ENCODE measurements around the gene DCLK2.

The DCLK2 gene

DNA sequence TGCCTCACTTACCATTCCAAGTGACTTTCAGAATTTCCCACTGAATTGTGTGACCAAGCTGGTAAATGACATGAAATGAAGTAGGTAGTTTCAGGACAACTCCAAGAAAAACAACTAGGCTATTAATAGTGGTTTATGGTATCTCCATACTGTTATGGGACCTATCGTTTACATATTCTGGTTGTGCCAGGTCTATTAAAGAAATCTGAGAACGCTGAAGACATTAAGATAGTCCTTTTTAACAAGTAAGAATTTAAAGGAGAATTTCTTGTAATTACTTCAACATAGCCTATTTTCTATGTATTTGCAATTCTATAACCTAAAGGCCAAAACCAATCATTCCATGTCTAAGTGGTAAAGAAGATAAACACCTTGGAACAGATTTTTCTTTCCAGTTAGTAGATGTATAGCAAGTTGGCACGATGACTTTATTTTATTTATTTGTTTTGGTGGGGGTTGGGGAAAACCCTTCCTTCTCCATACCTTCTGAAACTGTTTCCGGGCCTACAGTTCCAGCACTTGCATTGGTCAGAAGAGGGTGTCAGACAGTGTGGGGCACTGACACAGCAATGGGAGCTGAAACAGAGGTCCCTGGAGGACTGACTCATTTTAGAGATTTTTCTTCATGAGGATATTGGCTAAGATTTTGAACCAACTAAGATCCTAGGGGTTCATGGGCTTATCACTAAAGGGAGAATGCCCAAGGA lies 7.6 kb upstream of the DCLK2 start:
- DNase-seq = no peak

DNA sequence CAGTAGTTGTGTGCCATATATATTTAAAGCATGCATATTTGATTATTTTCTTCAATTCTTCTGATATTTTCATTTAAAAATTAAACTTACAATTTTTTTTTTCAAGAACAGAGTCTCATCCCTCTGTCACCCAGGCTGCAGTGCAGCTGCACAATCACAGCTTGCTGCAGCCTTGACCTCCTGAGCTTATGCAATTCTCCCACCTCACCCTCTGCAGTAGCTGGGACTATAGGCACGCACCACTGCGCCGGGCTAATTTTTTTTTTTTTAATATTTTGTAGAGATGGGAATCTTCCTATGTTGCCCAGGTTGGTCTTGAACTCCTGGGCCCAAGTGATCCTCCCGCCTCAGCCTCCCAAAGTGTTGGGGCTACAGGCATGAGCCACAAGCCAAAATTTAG lies 5.8 kb upstream of the DCLK2 start:
- no peak for DNase-seq

DNA sequence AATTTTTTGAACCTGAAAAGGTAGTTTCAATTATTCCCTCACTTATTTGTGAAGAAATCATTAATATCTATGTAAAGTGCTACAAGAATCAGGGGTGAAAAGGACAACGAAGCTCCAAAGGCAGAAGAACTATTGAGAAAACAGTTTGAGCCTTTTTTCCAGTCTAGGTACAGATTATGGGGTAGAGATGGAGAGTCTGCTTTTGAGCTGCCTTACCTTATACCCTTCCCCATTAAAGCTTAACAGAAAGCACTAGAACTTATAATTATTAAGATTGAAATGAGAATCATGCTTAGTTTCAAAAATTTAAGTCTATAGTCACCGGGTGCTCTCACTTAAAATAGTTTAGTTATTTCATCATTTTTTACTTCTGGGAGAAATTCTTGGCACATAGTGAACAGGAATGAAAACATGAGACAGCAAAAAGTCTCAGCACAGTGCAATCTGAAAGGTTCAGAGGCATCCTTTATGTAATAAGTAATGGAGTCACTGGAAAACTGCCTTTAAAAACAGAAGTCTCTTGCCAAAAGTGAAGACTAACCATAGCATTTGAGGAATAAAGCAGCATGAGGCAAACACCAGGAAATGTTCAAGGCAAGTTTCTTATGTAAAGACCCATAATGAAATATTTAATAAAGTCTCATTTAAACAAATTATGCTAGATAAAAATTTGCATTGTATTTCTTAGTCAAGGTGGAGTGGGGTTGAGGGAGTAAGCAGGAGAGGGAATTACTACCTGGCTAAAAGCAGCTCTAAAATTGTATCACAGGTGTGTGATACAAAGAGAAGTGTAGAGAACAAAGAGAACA lies 5.1 kb upstream of the DCLK2 start:
- no peak for DNase-seq

DNA sequence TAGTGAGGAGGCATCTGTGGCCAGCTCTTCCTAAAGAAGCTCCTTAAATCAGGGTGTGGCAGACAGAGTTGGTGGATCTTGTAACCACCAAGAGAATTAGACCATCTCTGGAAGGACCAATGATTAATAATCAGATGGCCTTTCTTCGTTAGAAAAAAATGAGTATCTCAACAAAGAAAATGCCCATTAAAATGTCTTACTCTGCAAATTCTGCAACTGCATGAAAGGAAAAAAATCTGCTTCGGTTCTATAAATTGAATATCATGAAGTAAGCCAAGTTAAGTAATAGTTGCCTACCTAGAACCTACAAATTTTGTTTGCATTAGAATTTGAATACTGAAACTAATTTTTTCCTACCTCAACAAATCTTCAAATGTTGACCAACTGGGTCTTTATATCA lies 4.2 kb upstream of the DCLK2 start:
- no peak for DNase-seq

DNA sequence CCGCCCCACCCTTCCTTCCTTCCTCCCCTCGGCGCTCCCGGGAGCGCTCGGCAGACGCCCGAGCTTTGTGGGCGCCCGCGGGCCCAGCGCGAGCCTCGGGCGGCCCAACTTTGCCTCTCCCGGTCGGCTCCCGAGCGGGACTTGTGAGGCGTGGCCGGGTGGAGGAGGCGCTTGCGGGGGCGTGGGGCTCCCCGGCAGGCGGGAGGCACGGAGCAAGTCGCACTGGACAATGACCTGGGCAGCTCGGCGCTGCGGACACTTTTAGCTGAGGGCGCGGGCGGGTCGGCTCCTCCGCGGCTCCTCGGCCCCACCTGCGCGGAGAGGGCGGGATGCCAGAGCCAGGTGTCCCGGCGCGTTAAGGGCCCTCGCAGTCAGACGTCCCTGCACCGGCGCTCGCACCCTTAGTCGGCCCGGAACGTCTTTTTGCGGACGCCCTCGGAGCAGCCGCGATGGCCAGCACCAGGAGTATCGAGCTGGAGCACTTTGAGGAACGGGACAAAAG lies 385 bp downstream of the DCLK2 start:
- DNase-seq = no peak

DNA sequence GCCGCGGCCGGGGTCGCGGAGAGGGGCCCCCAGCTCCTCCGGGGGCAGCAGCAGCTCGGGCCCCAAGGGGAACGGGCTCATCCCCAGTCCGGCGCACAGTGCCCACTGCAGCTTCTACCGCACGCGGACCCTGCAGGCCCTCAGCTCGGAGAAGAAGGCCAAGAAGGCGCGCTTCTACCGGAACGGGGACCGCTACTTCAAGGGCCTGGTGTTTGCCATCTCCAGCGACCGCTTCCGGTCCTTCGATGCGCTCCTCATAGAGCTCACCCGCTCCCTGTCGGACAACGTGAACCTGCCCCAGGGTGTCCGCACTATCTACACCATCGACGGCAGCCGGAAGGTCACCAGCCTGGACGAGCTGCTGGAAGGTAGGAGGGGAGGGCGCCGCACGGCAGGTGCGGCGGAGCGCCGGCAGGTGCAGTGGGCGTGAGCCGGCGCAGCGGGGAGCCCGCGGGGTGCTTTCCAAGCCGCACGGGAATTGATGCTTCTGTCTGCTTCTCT lies 886 bp downstream of the DCLK2 start:
- no peak for DNase-seq

DNA sequence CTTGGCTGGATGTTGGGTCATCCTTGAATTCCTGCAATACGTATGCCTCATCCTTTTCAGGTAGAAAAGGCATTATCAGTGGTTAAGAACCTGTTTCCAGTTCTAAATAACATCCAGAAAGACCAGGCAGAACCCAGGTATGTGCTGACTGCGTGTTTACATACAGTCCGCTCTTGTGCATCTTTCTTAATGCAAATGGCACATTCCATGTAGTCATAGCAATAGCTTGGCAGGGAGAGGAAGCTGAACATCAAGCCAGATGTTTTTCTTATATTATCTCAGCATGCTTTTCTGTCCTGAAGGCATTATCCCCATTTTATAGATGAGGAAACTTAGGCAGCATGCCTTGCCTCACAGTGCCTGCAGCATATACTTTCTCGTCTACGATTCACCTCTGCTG lies 2.1 kb downstream of the DCLK2 start:
- no peak for DNase-seq

DNA sequence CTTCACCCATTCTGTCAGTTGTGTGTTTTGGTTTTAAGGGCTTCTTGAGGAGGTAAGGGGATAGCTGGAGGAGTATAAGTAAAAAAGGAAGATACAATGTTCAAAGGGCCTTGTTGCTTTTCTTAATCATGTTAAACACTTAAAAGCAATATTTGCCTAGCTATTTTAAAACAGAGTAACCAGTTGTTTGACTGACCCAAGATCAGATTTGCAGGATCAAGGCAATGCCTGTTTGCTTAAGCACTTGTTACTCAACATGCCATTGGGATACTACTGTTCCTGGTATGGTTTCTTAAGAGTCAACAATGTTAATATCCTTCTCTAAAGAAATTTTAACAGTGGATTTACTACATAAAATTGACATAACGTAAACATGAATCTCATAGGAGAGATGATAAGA lies 2.6 kb downstream of the DCLK2 start:
- no peak for DNase-seq

DNA sequence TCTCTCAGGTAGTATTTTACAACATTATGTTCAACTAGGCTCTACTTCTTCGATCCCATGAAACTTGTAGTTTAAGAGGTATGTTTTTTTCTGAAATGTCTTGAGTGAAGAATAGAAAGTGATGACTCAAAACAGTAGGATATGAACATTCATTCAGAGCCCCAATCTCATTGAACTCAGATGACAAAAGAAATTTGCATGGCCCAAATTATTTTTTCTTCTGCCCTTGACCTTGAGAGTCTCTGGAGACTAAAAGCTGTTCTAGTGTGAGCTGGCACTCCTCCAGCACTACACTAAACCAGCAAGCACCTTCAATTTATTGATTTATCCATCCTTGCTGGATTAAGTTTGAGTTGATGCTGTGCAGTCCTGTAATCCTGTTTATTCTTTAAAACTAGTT lies 4.0 kb downstream of the DCLK2 start:
- no peak for DNase-seq

DNA sequence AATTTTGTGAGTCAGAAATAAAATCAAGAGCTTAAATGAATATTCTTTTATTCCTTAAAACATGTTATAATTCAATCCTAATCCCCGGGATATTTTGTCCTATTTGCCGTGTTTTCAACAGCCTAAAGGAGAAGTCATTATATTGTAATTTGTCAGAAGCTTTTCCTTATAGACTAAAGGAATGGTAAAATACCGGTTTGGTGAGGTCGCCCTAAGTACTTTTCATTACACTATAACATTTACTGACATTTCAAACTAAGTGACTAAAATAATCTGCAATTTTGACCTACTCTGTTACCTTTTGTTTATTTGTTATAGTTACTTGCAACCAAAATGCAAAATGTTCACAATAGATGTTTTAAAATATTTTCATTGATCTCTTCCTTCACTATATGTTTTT lies 8.8 kb downstream of the DCLK2 start:
- DNase-seq = no peak

DNA sequence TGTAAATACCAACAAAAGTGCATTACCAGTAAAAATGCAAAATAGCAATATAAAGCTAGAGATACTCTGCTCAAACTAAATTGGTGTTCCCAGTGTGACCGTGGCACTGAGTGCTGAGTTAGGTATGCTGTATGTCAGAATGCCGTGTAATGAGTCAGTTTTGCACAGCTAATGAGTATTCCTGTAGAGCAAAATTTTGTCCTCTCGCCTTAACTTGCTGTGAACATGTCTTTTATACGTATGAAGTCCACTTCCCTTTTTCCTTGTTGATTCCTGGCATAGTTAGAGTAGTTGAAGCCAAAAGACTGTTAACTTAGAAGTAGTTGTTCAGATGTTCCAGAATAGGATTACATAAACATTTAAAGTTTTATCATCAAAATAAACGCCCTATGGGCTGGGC lies 11.5 kb downstream of the DCLK2 start:
- DNase-seq = no peak

DNA sequence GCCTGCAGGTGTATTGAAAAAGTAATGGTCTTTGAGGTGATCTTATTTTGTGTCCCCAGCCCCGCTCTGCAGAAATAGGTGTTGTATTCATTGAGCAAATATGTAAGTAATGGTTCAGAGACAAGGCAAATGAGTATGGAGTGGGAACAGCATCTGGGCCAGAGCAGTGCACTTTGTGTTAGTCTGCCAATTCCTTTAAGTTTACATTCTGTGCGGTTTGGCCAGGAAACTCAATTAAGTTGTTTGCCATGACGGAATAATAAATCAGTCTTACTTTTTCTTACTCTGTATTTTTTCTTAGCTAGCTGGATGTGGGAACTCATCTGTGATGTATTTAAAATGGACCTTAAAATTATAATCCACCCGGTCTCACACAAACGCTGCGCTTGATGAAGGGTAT lies 12.6 kb downstream of the DCLK2 start:
- no peak for DNase-seq

DNA sequence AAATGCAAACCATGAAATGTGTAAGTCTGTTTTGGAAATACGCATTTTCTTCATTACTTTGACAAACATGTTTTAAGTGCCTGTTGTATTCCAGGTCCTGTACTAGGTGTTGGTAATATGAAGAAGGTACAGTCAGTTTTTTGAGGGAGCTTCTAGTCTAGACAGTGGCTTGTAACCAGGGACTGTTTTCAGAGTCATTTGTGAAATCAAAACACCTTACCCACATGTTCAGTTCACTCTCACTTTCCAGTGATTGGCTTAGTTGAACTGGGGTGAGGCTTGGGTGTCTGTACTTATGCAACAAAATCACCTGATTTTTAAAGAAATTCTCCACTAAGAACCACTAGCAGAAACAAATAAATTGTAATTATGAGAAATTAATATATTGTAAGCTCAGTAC lies 16.4 kb downstream of the DCLK2 start:
- no peak for DNase-seq

DNA sequence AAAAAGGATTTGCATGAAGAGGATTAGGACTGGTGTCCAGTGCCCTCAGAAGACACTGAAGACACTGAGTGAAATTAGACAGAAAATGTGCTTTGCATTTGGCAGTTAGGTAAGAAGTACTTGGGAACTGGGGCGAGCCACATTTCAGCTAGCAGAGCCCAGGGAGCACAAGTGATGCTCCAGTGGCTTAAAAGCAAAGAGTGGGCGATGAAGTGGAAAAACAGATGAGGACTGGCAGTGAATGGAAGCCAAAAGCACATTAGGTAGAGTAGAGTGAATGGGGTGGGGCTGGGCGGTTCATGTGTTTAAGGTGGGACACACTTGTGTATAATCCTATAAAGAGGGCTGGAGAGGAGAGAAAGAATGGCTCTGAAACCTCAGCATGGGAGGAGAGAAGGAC lies 18.4 kb downstream of the DCLK2 start:
- no peak for DNase-seq

DNA sequence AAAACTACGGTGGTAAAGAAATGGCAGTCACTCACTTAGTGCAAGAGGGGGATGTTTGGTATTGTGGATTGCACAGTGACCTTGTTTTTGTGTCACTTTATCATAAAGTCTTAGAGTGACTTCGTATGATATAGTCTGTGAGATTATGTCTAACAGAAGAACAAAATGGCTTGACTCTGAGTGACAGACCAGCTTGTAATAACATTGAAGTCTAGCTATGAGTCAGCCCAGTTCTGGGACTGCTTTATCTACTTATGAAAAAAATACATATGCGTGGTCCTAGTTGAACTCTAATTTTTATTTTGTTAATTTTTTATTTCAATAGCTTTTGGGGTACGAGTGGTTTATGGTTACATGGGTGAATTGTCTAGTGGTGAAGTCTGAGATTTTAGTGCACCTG lies 20.0 kb downstream of the DCLK2 start:
- DNase-seq = no peak

DNA sequence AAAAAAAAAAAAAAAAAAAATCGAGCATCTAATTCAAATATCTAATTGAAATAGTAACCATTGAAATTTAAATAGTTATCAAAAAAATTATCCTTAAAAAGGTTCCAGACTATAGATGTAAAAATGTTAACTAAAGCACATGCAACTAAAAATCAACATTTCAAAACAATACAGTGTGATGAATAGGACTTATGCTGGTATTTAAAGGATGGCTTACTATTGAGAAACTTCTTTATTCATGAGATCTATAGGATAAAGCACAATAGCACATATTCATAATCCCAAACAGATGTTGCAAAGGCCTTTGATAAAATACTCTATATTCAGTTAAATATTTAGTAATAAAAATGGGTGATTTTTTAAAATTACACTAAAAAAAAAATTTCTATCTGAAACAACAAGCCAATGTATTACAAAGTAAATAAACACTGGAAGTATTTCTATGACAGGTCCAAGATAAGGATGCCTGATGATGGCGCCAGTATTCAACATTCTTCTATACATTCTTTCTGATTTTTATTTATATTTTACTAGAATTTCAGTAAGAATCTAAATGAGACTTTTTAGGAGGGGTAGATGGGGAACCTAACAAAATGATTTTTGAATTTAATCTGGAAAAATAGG lies 26.3 kb downstream of the DCLK2 start:
- no peak for DNase-seq

DNA sequence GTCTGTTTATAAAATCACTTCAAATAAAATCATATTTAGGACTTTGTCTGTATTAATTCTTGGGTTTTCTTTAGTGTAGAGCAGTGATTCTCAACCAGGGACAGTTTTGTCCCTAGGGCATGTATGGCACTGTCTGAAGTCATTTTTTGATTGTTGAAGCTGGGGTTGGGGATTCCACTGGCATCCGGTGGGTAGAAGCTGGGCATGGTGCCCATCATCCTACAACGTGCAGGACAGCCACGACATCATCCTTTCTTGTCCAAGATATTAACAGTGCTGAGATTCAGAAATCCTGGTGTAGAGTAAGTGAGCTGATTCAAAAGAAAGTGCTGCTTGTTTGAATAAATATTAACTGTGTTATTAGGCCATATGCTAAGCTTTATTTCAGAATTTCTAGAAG lies 28.6 kb downstream of the DCLK2 start:
- DNase-seq = no peak

DNA sequence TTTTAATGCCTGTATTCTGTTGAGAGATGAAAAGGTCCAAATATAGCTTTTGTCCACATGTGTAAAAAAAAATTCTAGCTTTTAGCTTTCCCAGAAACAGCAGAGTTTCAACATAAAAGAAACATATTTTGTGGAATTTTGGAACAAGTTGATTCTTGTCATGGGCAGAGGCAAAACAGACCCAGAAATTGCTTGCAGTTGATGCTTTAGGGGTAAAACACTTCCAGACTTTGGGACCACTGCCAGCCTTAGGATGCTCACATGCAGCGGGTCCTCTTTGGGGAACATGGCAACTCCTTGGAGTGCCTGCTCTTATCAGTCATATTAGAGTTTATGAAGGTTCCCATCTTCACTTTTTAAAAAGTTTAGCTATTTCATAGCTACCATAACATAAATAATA lies 30.4 kb downstream of the DCLK2 start:
- DNase-seq = no peak

DNA sequence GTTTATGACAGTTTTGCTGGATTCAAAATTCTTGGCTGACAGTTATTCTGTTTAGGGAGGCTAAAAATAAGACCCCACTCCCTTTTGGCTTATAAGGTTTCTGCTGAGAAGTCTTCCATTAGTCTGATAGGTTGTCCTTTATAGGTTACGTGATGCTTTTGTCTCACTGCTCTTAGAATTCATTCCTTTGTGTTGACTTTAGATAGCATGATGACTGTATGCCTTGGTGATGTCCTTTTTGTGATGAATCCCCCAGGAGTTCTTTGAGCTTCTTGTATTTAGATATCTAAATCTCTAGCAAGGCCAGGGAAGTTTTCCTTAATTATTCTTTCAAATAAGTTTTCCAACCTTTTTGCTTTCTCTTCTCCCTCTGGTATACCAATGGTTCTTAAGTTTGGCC lies 36.4 kb downstream of the DCLK2 start:
- no peak for DNase-seq

DNA sequence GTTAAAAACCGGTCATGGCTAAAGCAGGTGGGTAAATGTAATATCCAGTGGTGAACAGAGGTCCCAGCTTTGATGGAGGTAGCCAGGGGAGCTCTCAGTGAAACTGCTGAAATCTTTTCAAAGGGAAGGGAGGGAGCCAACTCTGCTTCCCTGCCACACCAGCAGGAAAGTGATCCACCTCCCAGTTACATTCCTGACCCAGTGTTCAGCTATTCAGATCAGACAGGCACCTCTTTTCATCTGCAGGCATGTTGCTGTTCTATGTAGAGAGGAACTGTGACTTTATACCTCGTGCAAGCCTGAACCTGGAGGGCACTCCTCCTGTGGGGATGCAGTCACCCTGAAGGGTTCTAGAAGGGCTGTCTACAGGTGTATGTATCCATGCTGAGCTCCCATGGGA lies 37.6 kb downstream of the DCLK2 start:
- no peak for DNase-seq

DNA sequence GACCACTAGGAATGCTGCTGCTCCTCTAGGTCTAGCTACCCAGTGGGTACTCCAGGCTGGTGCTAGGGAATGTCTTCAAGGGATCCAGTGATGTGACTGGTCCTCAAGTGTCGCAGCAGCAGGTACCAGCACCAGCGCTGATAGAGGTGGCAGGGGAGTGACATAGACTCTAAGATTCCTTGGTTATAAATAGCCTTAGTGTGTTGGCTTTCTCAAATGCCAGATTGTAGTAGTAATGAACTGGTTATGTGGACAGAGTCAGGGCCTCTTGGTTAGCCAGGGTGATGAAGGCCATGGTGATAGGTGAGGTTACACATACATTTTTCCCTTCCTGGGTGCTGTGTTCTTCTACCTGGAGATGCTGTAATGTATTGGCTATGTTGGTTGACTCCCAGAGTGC lies 38.3 kb downstream of the DCLK2 start:
- DNase-seq = no peak

DNA sequence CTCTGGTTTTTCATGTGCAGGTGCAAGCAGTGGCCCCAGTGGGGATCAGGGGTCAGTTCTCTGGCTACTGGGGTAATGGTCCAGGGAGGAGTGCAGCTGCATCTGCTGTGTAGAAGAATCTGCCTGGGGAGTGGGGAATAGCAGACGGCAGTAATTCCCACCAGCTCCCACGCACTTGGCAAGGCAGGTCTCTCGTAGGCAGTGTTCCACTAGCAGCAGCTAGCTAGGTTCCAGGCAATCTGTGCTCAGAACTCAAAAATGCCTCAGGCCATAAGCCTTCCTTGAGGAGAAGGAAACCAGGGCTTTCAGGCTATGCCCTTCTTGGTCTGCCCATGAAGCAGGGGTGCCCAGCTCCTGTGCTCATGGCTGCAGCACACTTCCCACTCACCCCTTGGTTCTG lies 38.8 kb downstream of the DCLK2 start:
- no peak for DNase-seq

DNA sequence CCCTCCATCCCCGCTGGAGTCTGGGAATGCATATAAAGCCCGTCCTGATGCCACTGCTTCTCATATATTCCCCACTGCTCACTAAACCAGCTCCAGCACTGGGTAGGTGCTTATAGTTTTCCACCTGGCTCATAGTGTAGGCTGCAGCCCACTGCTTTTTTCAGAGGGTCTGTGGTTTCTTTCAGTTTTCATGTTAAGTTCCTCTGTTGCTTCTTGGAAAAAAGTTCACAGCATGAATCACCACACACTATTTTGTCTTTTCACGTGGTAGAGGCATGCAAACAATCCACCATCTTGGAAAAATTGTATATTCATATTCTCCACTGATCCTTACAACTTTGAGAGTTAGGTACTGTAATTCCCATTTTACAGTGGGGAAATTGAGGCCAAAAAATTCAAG lies 39.4 kb downstream of the DCLK2 start:
- no peak for DNase-seq

DNA sequence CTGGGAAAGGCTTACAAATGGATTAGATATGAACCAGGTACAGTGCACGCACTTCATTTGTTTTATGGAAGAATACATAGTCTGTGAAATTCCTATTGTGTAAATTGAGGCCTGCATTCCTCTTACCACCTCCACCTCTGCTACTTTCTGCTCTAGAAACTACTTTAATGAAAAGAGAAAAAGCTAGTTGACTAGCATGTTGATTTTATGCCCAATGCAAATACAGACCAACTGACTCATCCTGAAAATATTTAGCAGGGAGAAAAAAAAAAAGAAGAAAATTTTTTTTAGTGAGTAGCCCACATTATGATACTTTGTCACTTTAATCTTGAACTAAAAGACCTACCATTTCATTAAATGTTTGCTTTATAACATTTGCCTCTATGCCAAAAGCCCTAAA lies 41.2 kb downstream of the DCLK2 start:
- DNase-seq = no peak
